GM23338 (cell line): ENCODE measurements around the gene RAMACL. TPM values are rescaled to one million over a fixed set of nuclear protein-coding genes. Genes with fewer than 3 reads are reported as not detected.
"Not testable (repeated sequence)": the region's sequence is repeated elsewhere in the genome, so short reads cannot be mapped to it uniquely, and the experiment has no call there.

ENCODE experiments used
- ATAC-seq: fragments of 200-7000 bp; cut with Tn5 transposase; 3 replicates; pipeline ENCODE4 v1.9.1; 2020
- DNase-seq: peaks from one replicate; pipeline ENCODE4 v3.0.0-alpha.2; 2015; ENCODE audit warnings: low spot score
- H2AFZ ChIP-seq: fragments of 200-600 bp; sonication (generic); 2 replicates; pipeline ENCODE4 v1.8.0; 2016; ENCODE audit warnings: antibody characterized with exemption, mild to moderate bottlenecking, moderate library complexity
- H3F3A ChIP-seq: fragments of 200-600 bp; sonication (generic); replicated peaks from 2 replicates; pipeline ENCODE4 v1.8.0; 2017; ENCODE audit warnings: antibody characterized with exemption, mixed run types, low read depth
- H3K27ac ChIP-seq: fragments of 200-600 bp; sonication (generic); 2 replicates; pipeline ENCODE4 v1.6.1; 2016; ENCODE audit warnings: low read depth
- H3K27me3 ChIP-seq: fragments of 200-600 bp; sonication (generic); 2 replicates; pipeline ENCODE4 v1.8.0; 2016; ENCODE audit warnings: mild to moderate bottlenecking, mixed run types, moderate library complexity; ENCODE audit not compliant: insufficient read depth
- H3K36me3 ChIP-seq: fragments of 200-600 bp; sonication (generic); 2 replicates; pipeline ENCODE4 v1.8.0; 2016; ENCODE audit warnings: mild to moderate bottlenecking; ENCODE audit not compliant: insufficient read depth
- H3K4me1 ChIP-seq: fragments of 200-600 bp; sonication (generic); 2 replicates; pipeline ENCODE4 v1.8.0; 2016; ENCODE audit warnings: mild to moderate bottlenecking, moderate library complexity; ENCODE audit not compliant: insufficient read depth
- H3K4me2 ChIP-seq: fragments of 200-600 bp; sonication (generic); 2 replicates; pipeline ENCODE4 v1.7.1; 2017; ENCODE audit warnings: mixed run types
- H3K4me3 ChIP-seq: fragments of 200-600 bp; sonication (generic); 2 replicates; pipeline ENCODE4 v1.6.1; 2016; ENCODE audit warnings: mixed run types
- H3K79me2 ChIP-seq: fragments of 200-600 bp; sonication (generic); replicated peaks from 2 replicates; pipeline ENCODE4 v1.8.0; 2017; ENCODE audit warnings: mild to moderate bottlenecking; ENCODE audit not compliant: insufficient read depth
- H3K9me2 ChIP-seq: fragments of 200-600 bp; sonication (generic); 2 replicates; pipeline ENCODE4 v1.8.0; 2017; ENCODE audit not compliant: insufficient read depth
- H4K20me1 ChIP-seq: fragments of 200-600 bp; sonication (generic); replicated peaks from 2 replicates; pipeline ENCODE4 v1.8.0; 2017; ENCODE audit warnings: mild to moderate bottlenecking; ENCODE audit not compliant: insufficient read depth
- H3K27ac Mint-ChIP-seq: 2 replicates; pipeline ENCODE4 v1.8.0; 2020; ENCODE audit warnings: inconsistent platforms, mild to moderate bottlenecking, moderate library complexity, mixed read lengths
- H3K27me3 Mint-ChIP-seq: 3 replicates; pipeline ENCODE4 v1.8.0; 2022; ENCODE audit warnings: low read depth, mild to moderate bottlenecking, moderate library complexity, mixed read lengths, inconsistent platforms; ENCODE audit not compliant: insufficient read depth, poor library complexity
- H3K36me3 Mint-ChIP-seq: 3 replicates; pipeline ENCODE4 v1.8.0; 2021; ENCODE audit warnings: low read depth, mild to moderate bottlenecking, inconsistent platforms, moderate library complexity, mixed read lengths
- H3K4me1 Mint-ChIP-seq: 3 replicates; pipeline ENCODE4 v1.8.0; 2020; ENCODE audit warnings: mild to moderate bottlenecking, inconsistent platforms, mixed read lengths
- H3K4me3 Mint-ChIP-seq: 3 replicates; pipeline ENCODE4 v1.8.0; 2021; ENCODE audit warnings: moderate library complexity, mild to moderate bottlenecking, inconsistent platforms, mixed read lengths
- H3K9me3 Mint-ChIP-seq: 3 replicates; pipeline ENCODE4 v1.8.0; 2020; ENCODE audit warnings: moderate library complexity, mild to moderate bottlenecking, inconsistent platforms, mixed read lengths
- CREB1 ChIP-seq: fragments of 250-450 bp; sonication (Bioruptor Pico); IDR thresholded peaks from 2 replicates; pipeline ENCODE4 v1.5.0; 2020; ENCODE audit warnings: low read depth, mild to moderate bottlenecking, moderate library complexity
- EZH2 ChIP-seq: fragments of 200-600 bp; sonication (generic); IDR thresholded peaks from one replicate; pipeline ENCODE4 v1.8.0; 2017; ENCODE audit warnings: antibody characterized with exemption, mild to moderate bottlenecking, low read depth; ENCODE audit not compliant: unreplicated experiment
- EZH2phosphoT487 ChIP-seq: fragments of 200-600 bp; sonication (generic); IDR thresholded peaks from one replicate; pipeline ENCODE4 v1.8.1; 2018; ENCODE audit warnings: antibody characterized with exemption; ENCODE audit not compliant: unreplicated experiment
- NANOG ChIP-seq: IDR thresholded peaks from 2 replicates; pipeline ENCODE4 v1.6.1; 2016; ENCODE audit warnings: antibody characterized with exemption, borderline replicate concordance
- ZNF114 ChIP-seq: fragments of 250-450 bp; sonication (Bioruptor Pico); IDR thresholded peaks from 2 replicates; pipeline ENCODE4 v1.5.0; 2020; ENCODE audit warnings: mild to moderate bottlenecking, moderate library complexity
- ZNF462 ChIP-seq: fragments of 250-450 bp; sonication (Bioruptor Pico); IDR thresholded peaks from 2 replicates; pipeline ENCODE4 v1.5.0; 2020; ENCODE audit warnings: mild to moderate bottlenecking, moderate library complexity
- polyA plus RNA-seq: library from polyadenylated mRNA; unstranded; fragments of >200 nt; fragmentation: Nextera tagmentation; extraction: Ambion mirVana; gene quantifications from 2 replicates; pipeline ENCODE4 v1.2.1, GENCODE V29; 2016
- total RNA-seq: library from RNA; depleted of rRNA; stranded (reverse); fragments of >200 nt; shearing (Covaris generic); gene quantifications from 2 replicates; pipeline ENCODE4 v1.2.3, GENCODE V29; 2014
- TF ChIP-seq, protein P1 (sequence below), 2 experiments: fragments of 200-600 bp in 1 of 2; sonication (generic) in 1 of 2; conservative IDR thresholded peaks; 2 replicates each; pipeline versions ENCODE4 v1.5.1 to v1.6.1; 2016 to 2017; ENCODE audit warnings: antibody characterized with exemption in 2 of 2, low read depth in 2 of 2, mild to moderate bottlenecking in 2 of 2, moderate library complexity in 1 of 2

The RAMACL gene
- total and polyA plus RNA-seq, 2 experiments from 2014 or later: 0.61 to 4.0 TPM

- TF ChIP-seq, protein P1, sequence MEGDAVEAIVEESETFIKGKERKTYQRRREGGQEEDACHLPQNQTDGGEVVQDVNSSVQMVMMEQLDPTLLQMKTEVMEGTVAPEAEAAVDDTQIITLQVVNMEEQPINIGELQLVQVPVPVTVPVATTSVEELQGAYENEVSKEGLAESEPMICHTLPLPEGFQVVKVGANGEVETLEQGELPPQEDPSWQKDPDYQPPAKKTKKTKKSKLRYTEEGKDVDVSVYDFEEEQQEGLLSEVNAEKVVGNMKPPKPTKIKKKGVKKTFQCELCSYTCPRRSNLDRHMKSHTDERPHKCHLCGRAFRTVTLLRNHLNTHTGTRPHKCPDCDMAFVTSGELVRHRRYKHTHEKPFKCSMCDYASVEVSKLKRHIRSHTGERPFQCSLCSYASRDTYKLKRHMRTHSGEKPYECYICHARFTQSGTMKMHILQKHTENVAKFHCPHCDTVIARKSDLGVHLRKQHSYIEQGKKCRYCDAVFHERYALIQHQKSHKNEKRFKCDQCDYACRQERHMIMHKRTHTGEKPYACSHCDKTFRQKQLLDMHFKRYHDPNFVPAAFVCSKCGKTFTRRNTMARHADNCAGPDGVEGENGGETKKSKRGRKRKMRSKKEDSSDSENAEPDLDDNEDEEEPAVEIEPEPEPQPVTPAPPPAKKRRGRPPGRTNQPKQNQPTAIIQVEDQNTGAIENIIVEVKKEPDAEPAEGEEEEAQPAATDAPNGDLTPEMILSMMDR (conservative IDR thresholded peaks at IDR 0.05; ENCODE audit: low read depth in 2 of 2): no peak
- TF ChIP-seq ZNF114 (CRISPR knock-in tag): no peak
Measured at GRCh38 chr6:166635013-166635970, 48.8 kb upstream of the RAMACL start (continued).

DNA sequence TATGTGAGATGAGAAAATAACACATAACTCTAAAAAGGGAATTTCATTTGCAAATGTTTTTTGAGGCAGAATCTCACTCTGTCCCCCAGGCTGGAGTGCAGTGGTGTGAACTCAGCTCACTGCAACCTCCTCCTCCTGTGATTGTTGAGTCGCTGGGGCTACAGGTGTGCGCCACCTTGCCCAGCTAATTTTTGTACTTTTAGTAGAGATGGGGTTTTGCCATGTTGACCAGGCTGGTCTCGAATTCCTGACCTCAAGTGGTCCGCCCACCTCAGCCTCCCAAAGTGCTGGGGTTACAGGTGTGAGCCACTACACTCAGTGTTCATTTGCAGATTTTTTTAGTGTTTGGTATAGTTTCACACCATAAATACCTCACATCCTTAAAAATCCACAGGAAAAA, 48.1 kb upstream of the RAMACL start:
- H3K4me1 ChIP-seq: peaks cover 20% of the 10 kb centered on the region; the same call in 1 of the 2 replicates
- not testable (repeated sequence) for H3K4me2 ChIP-seq, ATAC-seq, H3K4me3 ChIP-seq, H3K27ac ChIP-seq, H4K20me1 ChIP-seq, H3K4me3 Mint-ChIP-seq, H2AFZ ChIP-seq, H3K9me3 Mint-ChIP-seq, H3K36me3 ChIP-seq, H3F3A ChIP-seq, H3K9me2 ChIP-seq, H3K27ac Mint-ChIP-seq, H3K79me2 ChIP-seq, DNase-seq, H3K27me3 ChIP-seq, H3K36me3 Mint-ChIP-seq
- Mint-ChIP-seq H3K27me3 (peaks cover 17% of the 10 kb centered on the region), H3K4me1 (peaks cover 37% of the 10 kb centered on the region)

DNA sequence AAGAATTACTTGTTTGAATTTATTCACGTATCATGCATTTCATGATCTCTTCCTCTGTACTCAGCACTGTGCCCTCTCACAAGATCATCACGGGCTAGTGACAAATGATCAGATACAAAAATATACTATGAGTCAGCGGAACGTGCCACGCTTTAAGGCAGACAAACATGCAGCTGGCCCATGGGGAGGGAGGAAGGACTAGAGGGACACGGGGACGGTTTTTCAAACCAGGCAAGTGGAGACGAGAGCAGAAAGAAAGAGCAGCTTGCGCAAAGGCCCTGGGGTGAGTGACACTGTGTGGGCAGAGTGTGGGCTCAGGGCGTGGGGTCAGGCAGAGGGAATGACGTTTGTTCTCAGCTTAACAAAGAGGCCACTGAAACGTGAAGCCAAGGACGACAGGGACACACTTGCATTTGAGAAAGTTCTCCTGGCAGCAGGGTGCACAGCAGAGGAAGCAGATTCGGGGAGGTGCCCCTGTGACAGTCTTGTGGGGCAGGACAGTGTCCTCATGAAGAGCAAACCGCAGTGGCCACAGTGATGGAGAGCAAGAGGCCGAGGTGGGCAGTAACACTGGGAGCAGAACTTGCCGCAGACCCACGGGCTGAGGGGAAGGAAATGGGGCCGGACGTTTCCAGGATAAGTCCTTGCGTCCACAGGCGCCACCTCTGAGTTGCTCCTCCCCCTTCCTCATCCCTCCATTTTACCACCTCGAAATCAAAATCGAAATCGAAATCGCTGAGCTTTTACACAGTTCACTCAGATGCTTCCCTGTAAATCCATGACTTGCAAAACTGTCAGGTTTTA, 47.5 kb upstream of the RAMACL start:
- H3K36me3 Mint-ChIP-seq: no peaks in the 10 kb centered on the region
- H3K4me1 Mint-ChIP-seq: peaks cover 44% of the 10 kb centered on the region
- DNase-seq (no peak), ATAC-seq (no peak)
- Histone ChIP-seq H3K79me2 (no peaks in the 10 kb centered on the region), H3F3A (peaks cover 7% of the 10 kb centered on the region), H3K36me3 (no peaks in the 10 kb centered on the region), H3K9me2 (no peaks in the 10 kb centered on the region), H3K4me1 (peaks cover 26% of the 10 kb centered on the region), H3K4me3 (no peak overlapping the region), H4K20me1 (no peaks in the 10 kb centered on the region), H3K4me2 (no peak overlapping the region), H2AFZ (no peak overlapping the region), H3K27ac (no peak overlapping the region), H3K27me3 (peaks cover 16% of the 10 kb centered on the region)
- peaks cover 21% of the 10 kb centered on the region for H3K27me3 Mint-ChIP-seq
- H3K9me3 Mint-ChIP-seq: peaks cover 2% of the 10 kb centered on the region; the same call in 1 of the 3 replicates
- no peak overlapping the region for H3K4me3 Mint-ChIP-seq
- H3K27ac Mint-ChIP-seq: no peak overlapping the region
- no peak for TF ChIP-seq NANOG
- TF ChIP-seq ZNF114 (CRISPR knock-in tag): no peak
- TF ChIP-seq EZH2phosphoT487: no peak
- TF ChIP-seq ZNF462: no peak
- no peak for TF ChIP-seq EZH2
- no peak for TF ChIP-seq CREB1
